Suprapubic skin (tissue), 4 donors: ENCODE results near the gene ZDHHC13. TPM values are rescaled to one million over a fixed set of nuclear protein-coding genes. Genes with fewer than 3 reads are reported as not detected.

ENCODE experiments used
- DNase-seq, 2 donors: peaks; one replicate each; pipeline ENCODE4 v3.0.0-alpha.2; 2019; ENCODE audit warnings: low spot score in 2 of 2
- H3K27ac ChIP-seq: fragments of 200-600 bp; sonication (generic); one replicate; pipeline ENCODE4 v1.5.1; 2019
- H3K27me3 ChIP-seq: fragments of 200-600 bp; sonication (generic); one replicate; pipeline ENCODE4 v1.5.1; 2019
- H3K36me3 ChIP-seq: fragments of 200-600 bp; sonication (generic); one replicate; pipeline ENCODE4 v1.5.1; 2019
- H3K4me1 ChIP-seq: fragments of 200-600 bp; sonication (generic); one replicate; pipeline ENCODE4 v1.5.1; 2019
- H3K4me3 ChIP-seq: fragments of 200-600 bp; sonication (generic); one replicate; pipeline ENCODE4 v1.5.1; 2019; ENCODE audit warnings: mild to moderate bottlenecking
- H3K9me3 ChIP-seq: fragments of 200-600 bp; sonication (generic); one replicate; pipeline ENCODE4 v1.5.1; 2019
- EP300 ChIP-seq: sonication (generic); formaldehyde crosslinking; IDR thresholded peaks from one replicate; pipeline ENCODE4 v1.6.1; 2017; ENCODE audit warnings: antibody characterized with exemption
- POLR2A ChIP-seq, 2 donors: fragments of 450-650 bp; IDR thresholded peaks; one replicate each; pipeline ENCODE4 v1.6.1; 2017; ENCODE audit warnings: antibody characterized with exemption in 2 of 2, mild to moderate bottlenecking in 2 of 2, moderate library complexity in 2 of 2
- POLR2AphosphoS5 ChIP-seq, 3 donors: sonication (generic); formaldehyde crosslinking; IDR thresholded peaks; one replicate each; pipeline ENCODE4 v1.6.1; 2017; ENCODE audit warnings: antibody characterized with exemption in 3 of 3
- WGBS: methylation state at CpG from one replicate; pipeline ENCODE4 v1.1.5; 2018; 5-methylcytosine and 5-hydroxymethylcytosine counted together
- total RNA-seq, 4 donors: library from RNA; depleted of rRNA; stranded (reverse); fragments of >200 nt; gene quantifications; one replicate each; pipeline ENCODE4 v1.1.0, GENCODE V29; 2016
- TF ChIP-seq, protein P1 (sequence below), 2 donors: fragments of 200-600 bp in 1 of 2; fragments of 450-650 bp in 1 of 2; sonication (generic) in 1 of 2; IDR thresholded peaks; one replicate each; pipeline ENCODE4 v1.5.1; 2016 to 2019; ENCODE audit warnings: antibody characterized with exemption in 2 of 2, mild to moderate bottlenecking in 1 of 2, moderate library complexity in 1 of 2

ZDHHC13 gene
- total RNA-seq, 4 donors from 2014 or later: 23.8 to 74.6 (median 27.0) TPM

DNA sequence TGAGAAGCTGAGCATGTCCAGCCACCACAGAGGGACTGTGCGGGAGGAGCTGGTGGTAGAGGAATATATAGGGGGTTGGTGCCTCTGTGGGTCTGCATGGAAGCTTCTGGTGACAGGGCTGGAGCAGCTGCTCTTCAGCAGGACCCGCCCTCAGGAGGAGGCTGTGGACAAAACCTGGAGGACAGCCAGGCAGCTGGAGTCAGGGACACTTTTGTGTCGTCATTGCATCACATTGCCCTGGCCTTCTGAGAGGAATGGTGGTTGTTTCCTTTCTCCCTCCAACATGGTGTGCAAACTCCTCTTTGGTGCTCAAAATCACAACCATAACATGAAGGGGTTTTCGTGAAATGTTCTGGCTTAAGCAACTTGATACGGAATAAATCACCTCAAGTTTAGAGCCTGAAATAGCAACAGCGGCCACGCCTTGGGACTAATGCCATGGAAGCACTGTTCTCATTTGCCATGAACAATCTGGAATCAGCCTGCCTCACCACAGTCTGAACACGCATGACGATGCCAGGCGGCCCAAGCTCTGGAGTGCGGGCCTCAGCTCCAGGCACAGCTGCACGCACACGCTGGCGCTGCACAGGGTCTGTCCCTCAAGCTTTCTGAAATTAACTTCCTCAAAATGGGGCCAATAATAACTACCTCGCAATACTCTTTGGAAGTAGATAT lies 102.0 kb downstream of the ZDHHC13 start:
- Histone ChIP-seq H3K27ac (peak overlapping the region; percentile 83), H3K4me1 (peaks cover 43% of the 10 kb centered on the region), H3K36me3 (no peaks in the 10 kb centered on the region), H3K4me3 (no peak overlapping the region), H3K27me3 (no peaks in the 10 kb centered on the region), H3K9me3 (no peaks in the 10 kb centered on the region)
- DNase-seq: no peak
- TF ChIP-seq POLR2AphosphoS5 (IDR thresholded peaks at IDR 0.05): no peak
- no peak for TF ChIP-seq POLR2A (IDR thresholded peaks at IDR 0.05)
- TF ChIP-seq, protein P1, sequence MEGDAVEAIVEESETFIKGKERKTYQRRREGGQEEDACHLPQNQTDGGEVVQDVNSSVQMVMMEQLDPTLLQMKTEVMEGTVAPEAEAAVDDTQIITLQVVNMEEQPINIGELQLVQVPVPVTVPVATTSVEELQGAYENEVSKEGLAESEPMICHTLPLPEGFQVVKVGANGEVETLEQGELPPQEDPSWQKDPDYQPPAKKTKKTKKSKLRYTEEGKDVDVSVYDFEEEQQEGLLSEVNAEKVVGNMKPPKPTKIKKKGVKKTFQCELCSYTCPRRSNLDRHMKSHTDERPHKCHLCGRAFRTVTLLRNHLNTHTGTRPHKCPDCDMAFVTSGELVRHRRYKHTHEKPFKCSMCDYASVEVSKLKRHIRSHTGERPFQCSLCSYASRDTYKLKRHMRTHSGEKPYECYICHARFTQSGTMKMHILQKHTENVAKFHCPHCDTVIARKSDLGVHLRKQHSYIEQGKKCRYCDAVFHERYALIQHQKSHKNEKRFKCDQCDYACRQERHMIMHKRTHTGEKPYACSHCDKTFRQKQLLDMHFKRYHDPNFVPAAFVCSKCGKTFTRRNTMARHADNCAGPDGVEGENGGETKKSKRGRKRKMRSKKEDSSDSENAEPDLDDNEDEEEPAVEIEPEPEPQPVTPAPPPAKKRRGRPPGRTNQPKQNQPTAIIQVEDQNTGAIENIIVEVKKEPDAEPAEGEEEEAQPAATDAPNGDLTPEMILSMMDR (IDR thresholded peaks at IDR 0.05): no peak
- TF ChIP-seq EP300: no peak
- WGBS: 54% methylated on average over 14 of the region's 15 CpGs

GRCh38 chr11:19220903-19221724 lies 104.1 kb downstream of the ZDHHC13 start:
- peaks cover 43% of the 10 kb centered on the region for H3K4me1 ChIP-seq
- no peak for TF ChIP-seq EP300
- TF ChIP-seq POLR2A (IDR thresholded peaks at IDR 0.05): no peak
- TF ChIP-seq, protein P1 (IDR thresholded peaks at IDR 0.05): no peak
- no peak for TF ChIP-seq POLR2AphosphoS5 (IDR thresholded peaks at IDR 0.05)
- no peak for DNase-seq
- H3K27ac ChIP-seq: peak overlapping the region; percentile 14
- no peaks in the 10 kb centered on the region for H3K36me3 ChIP-seq
- no peak overlapping the region for H3K4me3 ChIP-seq
- H3K27me3 ChIP-seq: no peaks in the 10 kb centered on the region
- 31% methylated on average over 3 of the region's 3 CpGs for WGBS
- H3K9me3 ChIP-seq: no peaks in the 10 kb centered on the region

GRCh38 chr11:19225123-19225522 lies 108.2 kb downstream of the ZDHHC13 start:
- 85% methylated on average over 6 of the region's 6 CpGs for WGBS
- TF ChIP-seq POLR2AphosphoS5 (IDR thresholded peaks at IDR 0.05): no peak
- TF ChIP-seq EP300: no peak
- no peak for TF ChIP-seq POLR2A (IDR thresholded peaks at IDR 0.05)
- TF ChIP-seq, protein P1 (IDR thresholded peaks at IDR 0.05): no peak
- Histone ChIP-seq H3K36me3 (no peaks in the 10 kb centered on the region), H3K27me3 (no peaks in the 10 kb centered on the region), H3K27ac (no peak overlapping the region), H3K4me3 (no peak overlapping the region), H3K9me3 (no peaks in the 10 kb centered on the region), H3K4me1 (peaks cover 15% of the 10 kb centered on the region)
- DNase-seq: no peak

DNA sequence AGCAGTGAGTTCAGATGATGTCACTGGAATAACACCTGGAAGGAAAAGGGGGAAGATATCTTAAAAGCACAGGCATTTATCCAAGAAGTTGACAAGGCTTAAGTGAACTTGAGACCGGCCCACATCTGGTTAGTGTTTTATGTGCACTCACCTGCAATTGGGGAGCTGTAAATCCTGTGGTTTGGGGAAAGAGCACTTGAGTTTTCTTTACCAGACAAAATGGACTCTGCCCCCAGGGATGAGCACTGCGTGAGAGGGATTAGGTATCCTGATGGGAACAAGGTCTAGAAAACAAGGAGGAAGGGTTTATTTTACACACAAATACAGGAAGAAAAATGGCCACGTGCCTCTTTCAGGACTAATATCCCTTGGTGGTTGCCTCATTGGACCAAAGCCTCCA lies 108.6 kb downstream of the ZDHHC13 start:
- Histone ChIP-seq H3K36me3 (no peaks in the 10 kb centered on the region), H3K9me3 (no peaks in the 10 kb centered on the region), H3K27ac (no peak overlapping the region), H3K4me3 (no peak overlapping the region), H3K27me3 (no peaks in the 10 kb centered on the region), H3K4me1 (peaks cover 13% of the 10 kb centered on the region)
- no peak for TF ChIP-seq EP300
- no peak for TF ChIP-seq POLR2A (IDR thresholded peaks at IDR 0.05)
- TF ChIP-seq, protein P1 (IDR thresholded peaks at IDR 0.05): no peak
- DNase-seq: no peak
- 86% methylated on average over 3 of the region's 3 CpGs for WGBS

Other genes starting within 250 kb of the ZDHHC13 start
- not detected for gene MRGPRX1, start 177.8 kb upstream of the ZDHHC13 start, total RNA-seq
- gene MRGPRX2, start 56.5 kb upstream of the ZDHHC13 start, total RNA-seq: under 1 TPM in 1 of 4 donors, not detected in 3; 0.45 TPM
- gene CSRP3, start 84.8 kb downstream of the ZDHHC13 start, total RNA-seq: not detected
- gene E2F8, start 123.8 kb downstream of the ZDHHC13 start, total RNA-seq: 1 to 10 TPM; 1.1 to 2.7 (median 1.5) TPM